ENCODE data around the gene VRK3. TPM values are rescaled to one million over a fixed set of nuclear protein-coding genes. Genes with fewer than 3 reads are reported as not detected.

VRK3 gene
- polyA plus RNA-seq, 1 of the 3 experiments (the other 2 are of a cell fraction), result 30.3 TPM

GRCh38 chr19:50059045-50059444 is 33.9 kb upstream of the VRK3 start:
- Histone ChIP-seq H3K27ac (ENCODE audit: low read depth in 2 of 2, low read length in 1 of 2) (no peak overlapping the region), H3K36me3 (replicated peaks in 1 of 2; ENCODE audit: control insufficient read depth in 1 of 2, insufficient read depth in 2 of 2, low read length in 1 of 2) (no peaks in the 10 kb centered on the region), H3K4me3 (ENCODE audit: low read depth in 2 of 2, low read length in 1 of 2) (no peak overlapping the region; a peak in 1 of 4 replicates), H3F3A (replicated peaks; ENCODE audit: insufficient read depth) (no peaks in the 10 kb centered on the region), H3K4me2 (no peak overlapping the region), H3K4me1 (ENCODE audit: control insufficient read depth in 1 of 2, insufficient read depth in 2 of 2, low read depth in 1 of 2, low read length in 1 of 2) (no peaks in the 10 kb centered on the region), H3K79me2 (ENCODE audit: insufficient read depth) (no peaks in the 10 kb centered on the region), H3K27me3 (ENCODE audit: insufficient read depth) (no peaks in the 10 kb centered on the region), H2AFZ (ENCODE audit: low read depth) (no peak overlapping the region), H3K9ac (no peak overlapping the region), H3K9me3 (no peaks in the 10 kb centered on the region), H4K20me1 (ENCODE audit: insufficient read depth) (no peaks in the 10 kb centered on the region), H3K9me2 (no peaks in the 10 kb centered on the region)
- TF ChIP-seq POLR2AphosphoS5 (IDR thresholded peaks at IDR 0.05; ENCODE audit: low read depth, low read length) (no peak), TAF1 (IDR thresholded peaks at IDR 0.05; ENCODE audit: borderline replicate concordance, low read depth, low read length) (no peak), GABPA (IDR thresholded peaks at IDR 0.05; ENCODE audit: low read depth) (no peak), ZBTB33 (IDR thresholded peaks at IDR 0.05; ENCODE audit: borderline replicate concordance, low read depth) (no peak), NFIC (IDR thresholded peaks at IDR 0.05; ENCODE audit: borderline replicate concordance) (no peak), EP300 (IDR thresholded peaks at IDR 0.05; ENCODE audit: borderline replicate concordance in 1 of 2, low read depth in 1 of 2, low read length in 1 of 2) (no peak)
- TF ChIP-seq, protein P1, sequence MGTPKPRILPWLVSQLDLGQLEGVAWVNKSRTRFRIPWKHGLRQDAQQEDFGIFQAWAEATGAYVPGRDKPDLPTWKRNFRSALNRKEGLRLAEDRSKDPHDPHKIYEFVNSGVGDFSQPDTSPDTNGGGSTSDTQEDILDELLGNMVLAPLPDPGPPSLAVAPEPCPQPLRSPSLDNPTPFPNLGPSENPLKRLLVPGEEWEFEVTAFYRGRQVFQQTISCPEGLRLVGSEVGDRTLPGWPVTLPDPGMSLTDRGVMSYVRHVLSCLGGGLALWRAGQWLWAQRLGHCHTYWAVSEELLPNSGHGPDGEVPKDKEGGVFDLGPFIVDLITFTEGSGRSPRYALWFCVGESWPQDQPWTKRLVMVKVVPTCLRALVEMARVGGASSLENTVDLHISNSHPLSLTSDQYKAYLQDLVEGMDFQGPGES (IDR thresholded peaks at IDR 0.05; ENCODE audit: low read depth, low read length), result no peak
- DNase-seq, result no peak
- 22% methylated on average over 6 of the region's 6 CpGs for WGBS (ENCODE audit: low lambda C conversion rate)
- ChIA-PET CTCF (no interaction called here), POLR2A (no interaction called here)

DNA sequence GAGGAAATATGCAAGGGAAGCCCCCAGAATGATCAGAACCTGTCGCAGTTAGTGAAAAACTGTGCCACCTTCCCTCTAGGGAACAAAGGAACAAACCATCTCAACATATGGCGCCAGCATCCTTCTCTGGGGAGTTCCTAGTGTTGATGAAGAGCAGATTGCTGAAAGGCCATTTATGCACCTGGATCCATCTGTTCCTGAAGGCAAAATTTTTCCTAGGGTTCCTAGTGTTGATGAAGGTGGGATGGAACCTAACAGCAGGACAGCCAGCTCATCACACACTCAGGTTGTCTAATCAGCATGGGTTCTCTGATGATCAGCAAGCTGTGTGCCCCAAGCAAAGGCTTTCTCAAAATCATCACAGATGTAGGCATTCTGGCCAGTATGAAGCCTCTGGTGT is 33.3 kb upstream of the VRK3 start:
- Histone ChIP-seq H3K36me3 (replicated peaks in 1 of 2; ENCODE audit: control insufficient read depth in 1 of 2, insufficient read depth in 2 of 2, low read length in 1 of 2) (no peaks in the 10 kb centered on the region), H4K20me1 (ENCODE audit: insufficient read depth) (no peaks in the 10 kb centered on the region), H3K4me2 (no peak overlapping the region), H3K9ac (no peak overlapping the region), H3K27ac (ENCODE audit: low read depth in 2 of 2, low read length in 1 of 2) (no peak overlapping the region), H3K4me1 (ENCODE audit: control insufficient read depth in 1 of 2, insufficient read depth in 2 of 2, low read depth in 1 of 2, low read length in 1 of 2) (no peaks in the 10 kb centered on the region), H3K4me3 (ENCODE audit: low read depth in 2 of 2, low read length in 1 of 2) (no peak overlapping the region), H3K79me2 (ENCODE audit: insufficient read depth) (no peaks in the 10 kb centered on the region), H2AFZ (ENCODE audit: low read depth) (no peak overlapping the region), H3F3A (replicated peaks; ENCODE audit: insufficient read depth) (no peaks in the 10 kb centered on the region), H3K9me2 (no peaks in the 10 kb centered on the region), H3K9me3 (no peaks in the 10 kb centered on the region), H3K27me3 (ENCODE audit: insufficient read depth) (no peaks in the 10 kb centered on the region)
- no peak for DNase-seq
- ChIA-PET CTCF (no interaction called here), POLR2A (no interaction called here)
- 14% methylated on average over 2 of the region's 2 CpGs for WGBS (ENCODE audit: low lambda C conversion rate)
- TF ChIP-seq, protein P2, sequence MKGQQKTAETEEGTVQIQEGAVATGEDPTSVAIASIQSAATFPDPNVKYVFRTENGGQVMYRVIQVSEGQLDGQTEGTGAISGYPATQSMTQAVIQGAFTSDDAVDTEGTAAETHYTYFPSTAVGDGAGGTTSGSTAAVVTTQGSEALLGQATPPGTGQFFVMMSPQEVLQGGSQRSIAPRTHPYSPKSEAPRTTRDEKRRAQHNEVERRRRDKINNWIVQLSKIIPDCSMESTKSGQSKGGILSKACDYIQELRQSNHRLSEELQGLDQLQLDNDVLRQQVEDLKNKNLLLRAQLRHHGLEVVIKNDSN (IDR thresholded peaks at IDR 0.05; ENCODE audit: borderline replicate concordance, low read depth), result no peak
- no peak for TF ChIP-seq FOXM1 (IDR thresholded peaks at IDR 0.05; ENCODE audit: low read depth)
- TF ChIP-seq ZBTB33 (IDR thresholded peaks at IDR 0.05; ENCODE audit: borderline replicate concordance, low read depth), result no peak
- TF ChIP-seq REST (IDR thresholded peaks at IDR 0.05; ENCODE audit: low read depth, low read length), result no peak
- TF ChIP-seq TEAD4 (IDR thresholded peaks at IDR 0.05; ENCODE audit: borderline replicate concordance, insufficient read depth), result no peak
- TF ChIP-seq NRF1 (IDR thresholded peaks at IDR 0.05; ENCODE audit: low read depth, low read length), result no peak
- TF ChIP-seq CHD2 (IDR thresholded peaks at IDR 0.05; ENCODE audit: low read length, partially characterized antibody), result no peak
- TF ChIP-seq GABPA (IDR thresholded peaks at IDR 0.05; ENCODE audit: low read depth), result no peak
- no peak for TF ChIP-seq RXRA (IDR thresholded peaks at IDR 0.05; ENCODE audit: borderline replicate concordance, low read depth)
- TF ChIP-seq FOXJ3 (CRISPR knock-in tag; IDR thresholded peaks at IDR 0.05), result no peak
- TF ChIP-seq, protein P1 (IDR thresholded peaks at IDR 0.05; ENCODE audit: low read depth, low read length), result no peak
- no peak for TF ChIP-seq MEF2A (IDR thresholded peaks at IDR 0.05; ENCODE audit: borderline replicate concordance, low read depth)
- TF ChIP-seq NFIC (IDR thresholded peaks at IDR 0.05; ENCODE audit: borderline replicate concordance), result no peak

All from SK-N-SH (cell line).